Measurements from ENCODE around the gene DESI2.
"Not testable (repeated sequence)": the region's sequence is repeated elsewhere in the genome, so short reads cannot be mapped to it uniquely, and the experiment has no call there.

DESI2 gene

GRCh38 chr1:244642988-244643387 lies 9.9 kb upstream of the DESI2 start:
- TF ChIP-seq GATA1 (IDR thresholded peaks at IDR 0.05; ENCODE audit: low read depth, low read length), result no peak
- TF ChIP-seq POLR2A (IDR thresholded peaks at IDR 0.05; ENCODE audit: low read length), result no peak
- DNase-seq, result no peak

- no peak for DNase-seq
- TF ChIP-seq POLR2A (IDR thresholded peaks at IDR 0.05; ENCODE audit: low read length) (no peak), GATA1 (IDR thresholded peaks at IDR 0.05; ENCODE audit: low read depth, low read length) (no peak)
Observed at GRCh38 chr1:244645414-244645813, 7.5 kb upstream of the DESI2 start.

DNA sequence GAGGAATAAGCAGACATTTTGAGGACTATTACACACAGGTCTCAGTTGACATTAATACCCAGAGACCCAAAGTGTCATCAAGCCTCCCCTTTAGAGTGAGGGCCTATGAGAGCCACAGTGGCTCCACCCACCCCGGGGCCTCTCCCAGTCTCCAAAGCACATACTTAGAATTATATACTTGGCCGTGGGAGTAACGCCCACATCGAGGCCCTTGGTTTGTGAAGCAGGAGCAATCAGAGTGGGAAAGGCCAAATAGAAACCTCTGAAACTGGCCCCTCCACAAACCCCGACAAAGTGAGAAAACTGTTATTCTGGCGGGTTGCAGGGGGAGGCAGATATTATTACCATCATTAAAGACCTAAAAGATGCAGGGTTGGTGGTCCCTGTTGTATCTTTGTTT lies 7.0 kb upstream of the DESI2 start:
- DNase-seq, result no peak
- TF ChIP-seq GATA1 (IDR thresholded peaks at IDR 0.05; ENCODE audit: low read depth, low read length), result no peak
- no peak for TF ChIP-seq POLR2A (IDR thresholded peaks at IDR 0.05; ENCODE audit: low read length)

DNA sequence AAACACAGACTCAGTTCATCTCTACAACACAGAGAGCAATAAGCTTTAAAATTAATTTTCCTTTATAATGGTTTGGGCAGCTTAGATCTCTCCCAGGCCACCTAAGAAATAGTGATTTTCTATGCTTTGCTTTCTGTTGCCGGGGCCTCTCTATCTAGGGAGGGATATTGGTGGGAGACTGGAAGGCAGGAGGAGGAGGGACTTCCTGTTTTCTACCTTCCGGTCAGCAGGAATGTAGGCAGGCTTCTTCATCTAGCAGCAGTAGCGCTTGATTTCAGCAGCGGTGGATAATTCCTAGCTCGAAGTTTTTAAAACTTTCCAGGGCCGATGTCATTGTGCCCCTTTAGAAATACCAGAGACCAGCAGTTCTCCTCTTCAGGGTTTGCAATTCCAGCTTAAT lies 5.1 kb upstream of the DESI2 start:
- TF ChIP-seq GATA1 (IDR thresholded peaks at IDR 0.05; ENCODE audit: low read depth, low read length) (no peak), POLR2A (IDR thresholded peaks at IDR 0.05; ENCODE audit: low read length) (no peak)
- no peak for DNase-seq

DNA sequence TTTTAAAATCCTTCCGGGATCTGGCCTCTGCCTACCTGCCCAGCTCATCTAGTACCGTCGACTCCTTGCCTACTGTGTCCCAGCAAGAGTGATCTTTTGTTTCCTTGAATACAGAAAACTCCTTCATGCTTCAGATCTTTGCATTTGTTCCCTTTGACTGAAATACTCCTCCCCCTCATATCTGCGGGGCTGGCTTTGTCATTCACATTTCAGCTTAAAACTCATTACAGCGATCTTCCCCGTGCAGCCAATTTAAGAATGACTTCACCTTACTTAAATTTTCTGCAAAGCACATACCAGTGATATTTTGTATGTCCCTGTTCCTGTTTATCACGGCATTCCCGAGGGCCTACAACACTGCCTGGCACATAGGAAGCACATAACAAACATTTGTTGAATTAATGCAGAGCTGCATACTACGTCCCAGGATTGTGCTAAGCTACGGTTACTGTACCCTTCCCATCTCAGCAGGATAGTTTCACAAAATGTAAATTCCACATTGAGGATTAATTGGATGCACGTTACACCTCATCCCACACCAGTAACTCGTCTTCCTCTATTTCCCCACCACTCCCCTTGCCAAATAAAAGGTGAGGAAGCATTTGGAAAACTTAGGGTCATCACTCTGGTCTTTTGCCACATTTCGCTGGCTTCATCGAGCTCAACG lies 837 bp upstream of the DESI2 start:
- TF ChIP-seq POLR2A (IDR thresholded peaks at IDR 0.05; ENCODE audit: low read length) (no peak), GATA1 (IDR thresholded peaks at IDR 0.05; ENCODE audit: low read depth, low read length) (no peak)
- DNase-seq, result no peak

GRCh38 chr1:244653439-244654107 lies 647 bp downstream of the DESI2 start:
- peak; percentile 51 to 71 for DNase-seq
- TF ChIP-seq POLR2A (IDR thresholded peaks at IDR 0.05; ENCODE audit: low read length) (no peak), GATA1 (IDR thresholded peaks at IDR 0.05; ENCODE audit: low read depth, low read length) (no peak)

GRCh38 chr1:244654108-244655038 lies 1.4 kb downstream of the DESI2 start:
- DNase-seq, result peak; percentile 23 to 46

DNA sequence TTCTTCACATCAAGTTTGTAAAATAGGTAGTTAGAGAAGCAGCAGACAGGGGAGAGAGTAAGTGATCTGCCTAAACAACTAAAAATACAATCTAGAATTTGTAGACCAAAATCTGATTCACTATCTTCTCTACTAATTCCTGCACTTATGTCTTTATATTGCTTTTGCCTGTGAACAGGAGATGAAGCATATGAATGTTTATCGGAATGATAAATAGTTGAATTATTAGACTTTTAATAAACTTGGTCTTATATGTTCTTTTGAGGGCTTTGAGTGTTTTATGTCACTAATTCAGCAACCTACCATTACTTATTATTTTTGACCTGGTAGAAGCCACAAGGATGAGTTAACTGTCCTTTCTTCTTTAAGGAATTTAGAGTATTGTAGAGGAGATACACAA lies 2.3 kb downstream of the DESI2 start:
- TF ChIP-seq POLR2A (IDR thresholded peaks at IDR 0.05; ENCODE audit: low read length), result no peak
- no peak for TF ChIP-seq GATA1 (IDR thresholded peaks at IDR 0.05; ENCODE audit: low read depth, low read length)
- DNase-seq, result no peak

More at GRCh38 chr1:244654108-244655038, 1.4 kb downstream of the DESI2 start:
- no peak for TF ChIP-seq POLR2A (IDR thresholded peaks at IDR 0.05; ENCODE audit: low read length)
- no peak for TF ChIP-seq GATA1 (IDR thresholded peaks at IDR 0.05; ENCODE audit: low read depth, low read length)

DNA sequence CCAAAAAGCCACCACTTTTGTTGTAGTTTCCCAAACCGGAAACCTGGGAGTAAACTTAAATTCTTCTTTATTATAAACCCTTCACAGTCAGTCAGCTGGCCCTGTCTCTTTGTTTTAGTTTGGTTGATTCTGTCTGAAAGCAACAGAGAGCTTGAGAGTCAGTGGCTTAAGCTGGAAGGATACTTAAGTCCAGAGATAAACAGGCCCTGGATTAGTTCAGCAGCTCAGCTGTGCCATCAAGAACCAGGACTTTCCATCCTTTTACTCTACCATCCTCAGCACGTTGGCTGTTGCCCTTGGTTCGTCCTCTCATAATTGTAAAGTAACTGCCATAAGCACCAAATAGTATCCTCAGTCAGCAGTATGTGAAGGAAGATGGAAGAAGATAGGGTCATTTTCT lies 4.5 kb downstream of the DESI2 start:
- DNase-seq, result no peak
- TF ChIP-seq GATA1 (IDR thresholded peaks at IDR 0.05; ENCODE audit: low read depth, low read length), result no peak

DNA sequence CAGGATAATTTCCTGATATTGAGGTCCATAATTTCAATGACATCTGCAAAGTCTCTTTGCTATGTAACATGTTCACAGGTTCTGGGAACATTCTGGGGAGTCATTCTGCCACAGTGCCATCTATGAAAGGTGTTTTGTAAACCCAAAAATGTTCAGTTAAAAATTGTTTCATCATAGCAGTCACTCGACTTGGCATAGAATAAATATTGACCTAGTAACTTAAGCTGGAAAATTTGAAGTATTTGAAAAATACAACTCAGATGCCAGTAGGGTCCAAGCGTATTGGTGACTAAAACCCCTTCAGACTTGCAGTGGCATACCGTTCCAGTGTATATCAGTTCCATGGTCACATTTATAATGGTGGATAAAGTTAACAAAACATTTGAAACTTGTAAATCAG lies 6.8 kb downstream of the DESI2 start:
- TF ChIP-seq POLR2A (IDR thresholded peaks at IDR 0.05; ENCODE audit: low read length) (no peak), GATA1 (IDR thresholded peaks at IDR 0.05; ENCODE audit: low read depth, low read length) (no peak)
- DNase-seq, result no peak

GRCh38 chr1:244660595-244660994 lies 7.7 kb downstream of the DESI2 start:
- no peak for DNase-seq
- TF ChIP-seq GATA1 (IDR thresholded peaks at IDR 0.05; ENCODE audit: low read depth, low read length) (no peak), POLR2A (IDR thresholded peaks at IDR 0.05; ENCODE audit: low read length) (no peak)

DNA sequence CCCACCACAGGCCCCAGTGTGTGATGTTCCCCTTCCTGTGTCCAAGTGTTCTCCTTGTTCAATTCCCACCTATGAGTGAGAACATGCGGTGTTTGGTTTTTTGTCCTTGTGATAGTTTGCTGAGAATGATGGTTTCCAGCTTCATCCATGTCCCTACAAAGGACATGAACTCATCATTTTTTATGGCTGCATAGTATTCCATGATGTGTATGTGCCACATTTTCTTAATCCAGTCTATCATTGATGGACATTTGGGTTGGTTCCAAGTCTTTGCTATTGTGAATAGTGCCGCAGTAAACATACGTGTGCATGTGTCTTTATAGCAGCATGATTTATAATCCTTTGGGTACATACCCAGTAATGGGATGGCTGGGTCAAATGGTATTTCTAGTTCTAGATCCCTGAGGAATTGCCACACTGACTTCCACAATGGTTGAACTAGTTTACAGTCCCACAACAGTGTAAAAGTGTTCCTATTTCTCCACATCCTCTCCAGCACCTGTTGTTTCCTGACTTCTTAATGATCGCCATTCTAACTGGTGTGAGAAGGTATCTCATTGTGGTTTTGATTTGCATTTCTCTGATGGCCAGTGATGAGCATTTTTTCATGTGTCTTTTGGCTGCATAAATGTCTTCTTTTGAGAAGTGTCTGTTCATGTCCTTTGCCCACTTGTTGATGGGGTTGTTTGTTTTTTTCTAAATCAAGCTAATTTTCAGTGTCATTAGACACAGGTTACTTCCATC lies 8.8 kb downstream of the DESI2 start:
- not testable (repeated sequence) for DNase-seq

GRCh38 chr1:244662599-244662998 lies 9.7 kb downstream of the DESI2 start:
- no peak for DNase-seq
- TF ChIP-seq GATA1 (IDR thresholded peaks at IDR 0.05; ENCODE audit: low read depth, low read length) (no peak), POLR2A (IDR thresholded peaks at IDR 0.05; ENCODE audit: low read length) (no peak)

DNA sequence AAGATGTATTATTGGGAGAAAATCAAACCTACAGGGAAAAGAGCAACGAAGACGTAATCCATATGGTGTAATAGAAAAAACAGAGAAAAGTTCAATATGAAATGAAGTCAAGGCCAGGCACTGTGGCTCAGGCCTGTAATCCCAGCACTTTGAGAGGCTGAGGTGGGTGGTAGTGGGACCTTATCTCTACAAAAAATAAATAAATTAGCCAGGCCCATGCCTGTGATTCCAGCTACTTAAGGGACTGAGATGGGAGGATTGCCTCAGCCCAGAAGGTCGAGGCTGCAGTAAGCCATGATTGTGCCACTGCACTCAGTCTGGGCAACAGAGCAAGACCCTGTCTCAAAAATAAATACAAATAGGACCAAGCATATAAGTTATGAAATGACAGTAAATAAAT lies 11.4 kb downstream of the DESI2 start:
- peak in 1 of 2 experiments; percentile 17 for DNase-seq
- no peak for TF ChIP-seq GATA1 (IDR thresholded peaks at IDR 0.05; ENCODE audit: low read depth, low read length)

All from erythroblast (primary cell).